ENCODE results near the gene CCSER1.

DNA sequence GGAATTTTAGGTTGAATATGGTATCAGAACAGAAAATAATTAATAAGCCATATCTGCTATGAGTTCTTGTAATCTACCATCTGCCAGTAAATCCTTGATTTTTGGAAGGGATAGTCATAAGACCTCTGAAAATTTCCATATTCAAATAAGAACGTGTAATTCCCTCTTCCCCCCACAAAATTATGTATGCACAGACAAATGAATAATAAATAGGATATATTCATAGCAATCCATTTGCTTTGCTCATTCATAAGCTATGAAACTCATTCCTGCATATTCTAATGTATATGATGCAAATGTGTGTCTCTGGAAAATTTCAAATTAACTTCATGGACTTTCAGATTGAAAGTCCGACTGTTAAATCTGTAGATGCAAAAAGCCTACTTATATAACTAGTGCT is 1343.5 kb downstream of the CCSER1 start:
- no peak for TF ChIP-seq CTCF (IDR thresholded peaks at IDR 0.05; ENCODE audit: poor library complexity, severe bottlenecking)
- TF ChIP-seq EZH2 (IDR thresholded peaks at IDR 0.05; ENCODE audit: borderline replicate concordance, insufficient read depth, low read length, poor library complexity, severe bottlenecking) = no peak

Data from neural cell (in vitro differentiated cells).